Measurements from ENCODE around the gene PRELP. TPM values are rescaled to one million over a fixed set of nuclear protein-coding genes. Genes with fewer than 3 reads are reported as not detected.

PRELP gene
- total and polyA plus RNA-seq, 2 of the 8 experiments (the other 6 are each of a cell fraction or from before 2014, with no cell fraction given): 0.13 to 0.23 TPM

DNA sequence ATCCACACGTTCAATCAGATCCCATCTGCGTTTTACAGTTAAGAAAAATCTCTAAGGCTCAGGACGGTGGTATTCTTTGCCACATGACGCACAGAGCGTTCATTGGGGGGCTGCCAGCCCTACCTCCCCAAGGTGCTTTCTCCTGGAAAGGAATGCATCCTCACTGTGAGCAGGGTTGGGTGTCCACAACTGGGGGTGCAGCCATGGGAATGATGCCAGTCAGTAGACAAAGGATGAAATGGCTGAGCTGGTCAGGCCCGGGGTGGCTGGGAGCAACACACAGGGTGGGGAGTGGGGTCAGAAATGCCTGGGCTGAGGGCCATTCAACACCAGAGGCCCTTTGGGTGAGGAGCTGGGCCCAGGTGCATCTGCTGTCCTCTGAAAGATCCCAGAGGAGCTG is 44.3 kb downstream of the PRELP start (continued):
- no peak for TF ChIP-seq SIN3A (conservative IDR thresholded peaks at IDR 0.05 in 1 of 2, IDR thresholded peaks at IDR 0.05 in 1 of 2; ENCODE audit: low read depth in 1 of 2, low read length in 2 of 2)
- no peak for TF ChIP-seq SUZ12 (IDR thresholded peaks at IDR 0.05; ENCODE audit: low read length)
- TF ChIP-seq TBP (IDR thresholded peaks at IDR 0.05; ENCODE audit: low read depth, low read length): no peak
